Bronchial epithelial cell (primary cell): ENCODE data around the gene SPATA1. TPM values are rescaled to one million over a fixed set of nuclear protein-coding genes. Genes with fewer than 3 reads are reported as not detected.

Source experiments
- DNase-seq: peaks from one replicate; pipeline ENCODE4 v3.0.0-alpha.2; 2010; ENCODE audit warnings: low read depth
- FAIRE-seq: peaks from 2 replicates; lab custom pipeline; 2011; peaks lifted over from hg19 to GRCh38; lab: Jason Lieb, UNC
- H3K27me3 ChIP-seq: 2 replicates; pipeline ENCODE4 v1.5.1; 2011; ENCODE audit warnings: low read length; ENCODE audit not compliant: control insufficient read depth, insufficient read depth
- H3K36me3 ChIP-seq: 2 replicates; pipeline ENCODE4 v1.5.1; 2011; ENCODE audit warnings: low read length; ENCODE audit not compliant: control insufficient read depth, insufficient read depth
- H3K4me3 ChIP-seq: 2 replicates; pipeline ENCODE4 v1.5.1; 2011; ENCODE audit warnings: mild to moderate bottlenecking, low read depth, low read length, control low read depth
- CTCF ChIP-seq: IDR thresholded peaks from 2 replicates; pipeline ENCODE4 v1.5.1; 2011; ENCODE audit warnings: mild to moderate bottlenecking, moderate library complexity, low read length, control low read depth, inconsistent platforms; ENCODE audit not compliant: insufficient read depth, severe bottlenecking
- total RNA-seq: library from RNA; depleted of rRNA; stranded (reverse); fragments of >200 nt; gene quantifications from 2 replicates; pipeline ENCODE4 v1.2.1, GENCODE V29; 2014

The SPATA1 gene
- total RNA-seq, 1 donor from 2014 or later: 0.26 TPM

GRCh38 chr1:84573481-84573966 is 67.3 kb downstream of the SPATA1 start:
- no peak for TF ChIP-seq CTCF
- FAIRE-seq: no peak
- Histone ChIP-seq H3K36me3 (peaks cover 4% of the 10 kb centered on the region), H3K4me3 (peak overlapping the region; percentile 48), H3K27me3 (no peaks in the 10 kb centered on the region)
- DNase-seq: no peak

GRCh38 chr1:84573967-84574842 is 68.0 kb downstream of the SPATA1 start, which contains the start of gene CTBS:
Gene CTBS, minus strand, starts transcription at chr1:84574440. Its CDS starts 25 bp downstream, at chr1:84574415.
- H3K27me3 ChIP-seq: no peaks in the 10 kb centered on the region
- DNase-seq: peak; percentile 84
- peak within 1 kb of the TSS; percentile 48 for H3K4me3 ChIP-seq
- H3K36me3 ChIP-seq: peaks cover 3% of the 10 kb centered on the region
- FAIRE-seq: no peak
- no peak for TF ChIP-seq CTCF

GRCh38 chr1:84574936-84575335 is 68.8 kb downstream of the SPATA1 start:
- peak overlapping the region; percentile 48 for H3K4me3 ChIP-seq
- no peaks in the 10 kb centered on the region for H3K27me3 ChIP-seq
- FAIRE-seq (no peak), DNase-seq (no peak)
- no peaks in the 10 kb centered on the region for H3K36me3 ChIP-seq
- no peak for TF ChIP-seq CTCF

- FAIRE-seq: no peak
- H3K4me3 ChIP-seq: no peak overlapping the region
- no peaks in the 10 kb centered on the region for H3K27me3 ChIP-seq
- H3K36me3 ChIP-seq: no peaks in the 10 kb centered on the region
- TF ChIP-seq CTCF: no peak
- no peak for DNase-seq
Measured at GRCh38 chr1:84581648-84582047, 75.5 kb downstream of the SPATA1 start.

- TF ChIP-seq CTCF: no peak
- H3K27me3 ChIP-seq: no peaks in the 10 kb centered on the region
- no peaks in the 10 kb centered on the region for H3K36me3 ChIP-seq
- peak; percentile 25 for DNase-seq
- no peak for FAIRE-seq
- H3K4me3 ChIP-seq: no peak overlapping the region
Measured at GRCh38 chr1:84582802-84583587, 76.8 kb downstream of the SPATA1 start.
